Ishikawa (cell line): Measurements from ENCODE around the gene SEL1L3.

Source experiments
- CEBPB ChIP-seq: IDR thresholded peaks from 2 replicates; pipeline ENCODE4 v1.6.1; 2012
- CREB1 ChIP-seq: IDR thresholded peaks from 2 replicates; pipeline ENCODE4 v1.6.1; 2012; ENCODE audit warnings: low read depth
- EGR1 ChIP-seq: IDR thresholded peaks from 2 replicates; pipeline ENCODE4 v1.6.1; 2012
- EP300 ChIP-seq: IDR thresholded peaks from 2 replicates; pipeline ENCODE4 v1.6.1; 2012; ENCODE audit warnings: borderline replicate concordance
- FOXM1 ChIP-seq: IDR thresholded peaks from 2 replicates; pipeline ENCODE4 v1.6.1; 2012; ENCODE audit warnings: low read depth, borderline replicate concordance
- NFIC ChIP-seq: IDR thresholded peaks from 2 replicates; pipeline ENCODE4 v1.6.1; 2012
- RAD21 ChIP-seq: IDR thresholded peaks from 2 replicates; pipeline ENCODE4 v1.6.1; 2012; ENCODE audit warnings: low read depth
- REST ChIP-seq: IDR thresholded peaks from 2 replicates; pipeline ENCODE4 v1.6.1; 2012; ENCODE audit warnings: low read depth, mild to moderate bottlenecking
- TAF1 ChIP-seq: IDR thresholded peaks from 2 replicates; pipeline ENCODE4 v1.6.1; 2012; ENCODE audit warnings: low read depth, mild to moderate bottlenecking
- TCF12 ChIP-seq: IDR thresholded peaks from 2 replicates; pipeline ENCODE4 v1.6.1; 2012; ENCODE audit warnings: low read depth
- TEAD4 ChIP-seq: IDR thresholded peaks from 2 replicates; pipeline ENCODE4 v1.6.1; 2012
- USF1 ChIP-seq: IDR thresholded peaks from 2 replicates; pipeline ENCODE4 v1.6.1; 2012
- YY1 ChIP-seq: IDR thresholded peaks from 2 replicates; pipeline ENCODE4 v1.6.1; 2012; ENCODE audit warnings: low read depth
- ZBTB7A ChIP-seq: IDR thresholded peaks from 2 replicates; pipeline ENCODE4 v1.6.1; 2012; ENCODE audit warnings: low read depth
- TF ChIP-seq, protein P1 (sequence below): IDR thresholded peaks from 2 replicates; pipeline ENCODE4 v1.6.1; 2012

Gene SEL1L3

GRCh38 chr4:25905371-25905770 is 42.6 kb upstream of the SEL1L3 start:
- TF ChIP-seq EP300 (no peak), YY1 (no peak), TEAD4 (no peak), RAD21 (no peak), TCF12 (no peak), NFIC (no peak), CREB1 (no peak), TAF1 (no peak), FOXM1 (no peak), EGR1 (no peak), USF1 (no peak), REST (no peak), ZBTB7A (no peak), CEBPB (no peak)
- TF ChIP-seq, protein P1, sequence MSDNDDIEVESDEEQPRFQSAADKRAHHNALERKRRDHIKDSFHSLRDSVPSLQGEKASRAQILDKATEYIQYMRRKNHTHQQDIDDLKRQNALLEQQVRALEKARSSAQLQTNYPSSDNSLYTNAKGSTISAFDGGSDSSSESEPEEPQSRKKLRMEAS, result no peak

DNA sequence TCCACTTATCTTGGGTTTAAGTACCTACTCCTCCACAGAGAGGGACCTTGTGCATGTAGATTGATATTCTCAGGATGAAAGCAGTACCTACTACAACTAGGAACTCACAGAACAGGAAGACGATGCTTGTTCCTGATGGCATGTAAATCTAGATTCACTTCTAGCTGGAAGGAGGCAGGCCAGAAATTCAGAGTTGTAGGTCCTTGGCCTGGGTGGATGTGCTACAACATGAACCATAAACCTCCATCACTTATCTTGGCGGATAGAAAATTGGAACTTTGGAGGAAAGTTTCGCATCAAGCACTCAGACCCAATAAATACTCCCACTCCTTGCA is 41.9 kb upstream of the SEL1L3 start:
- TF ChIP-seq EGR1, result no peak
- no peak for TF ChIP-seq TEAD4
- no peak for TF ChIP-seq YY1
- TF ChIP-seq ZBTB7A, result no peak

DNA sequence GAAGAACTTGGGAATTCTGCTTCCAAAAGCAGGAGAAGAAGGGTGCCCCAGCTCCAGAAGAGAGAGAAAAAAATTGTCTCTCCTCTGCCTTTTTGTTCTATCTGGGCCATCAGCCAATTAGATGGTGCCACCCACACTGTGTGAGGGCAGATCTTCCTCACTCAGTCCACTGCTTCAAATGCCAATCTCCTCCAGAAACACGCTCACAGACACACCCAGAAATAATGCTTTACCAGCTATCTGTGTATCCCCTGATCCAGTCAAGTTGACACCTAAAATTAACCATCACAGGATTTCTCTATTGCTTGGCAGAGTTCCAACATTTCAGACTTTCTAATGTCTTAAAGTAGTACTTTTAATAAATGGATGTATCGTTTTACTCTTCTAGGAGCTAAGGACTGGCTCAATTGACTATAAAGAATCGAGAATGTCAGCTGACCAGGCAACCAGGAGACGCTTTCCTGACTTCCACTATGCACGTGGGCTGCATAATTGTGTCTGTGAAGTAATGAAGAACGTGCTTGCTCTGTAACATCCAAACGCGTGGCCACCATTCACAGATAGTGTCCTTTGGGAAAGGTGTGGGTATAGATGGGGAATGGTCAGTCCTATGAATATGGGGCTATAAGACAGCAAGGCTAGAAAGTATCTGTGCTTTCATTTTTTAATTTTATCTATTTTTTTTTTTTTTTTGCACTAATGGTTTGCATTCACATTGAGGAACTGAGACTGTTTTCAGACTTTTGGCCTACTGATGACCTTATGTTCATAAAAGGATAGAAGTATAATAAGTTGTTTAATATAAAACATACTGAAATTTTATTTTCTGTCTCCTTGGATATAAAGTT is 41.3 kb upstream of the SEL1L3 start:
- TF ChIP-seq USF1 (no peak), RAD21 (no peak), CEBPB (no peak), ZBTB7A (no peak), NFIC (no peak), REST (no peak), TEAD4 (no peak), FOXM1 (no peak), EP300 (no peak), YY1 (no peak), CREB1 (no peak), TCF12 (no peak), EGR1 (no peak), TAF1 (no peak)
- TF ChIP-seq, protein P1, result no peak

- no peak for TF ChIP-seq TCF12
- TF ChIP-seq REST, result no peak
- TF ChIP-seq ZBTB7A, result no peak
- no peak for TF ChIP-seq RAD21
- TF ChIP-seq CEBPB, result no peak
- TF ChIP-seq CREB1, result no peak
- TF ChIP-seq, protein P1, result no peak
- TF ChIP-seq TEAD4, result no peak
- TF ChIP-seq YY1, result no peak
- TF ChIP-seq FOXM1, result no peak
Measured at GRCh38 chr4:25901030-25901430, 38.2 kb upstream of the SEL1L3 start.
